ENCODE measurements around the gene CCT2. TPM values are rescaled to one million over a fixed set of nuclear protein-coding genes. Genes with fewer than 3 reads are reported as not detected.

The CCT2 gene
- total and polyA plus RNA-seq, 2 donors (not counting 1 experiment from before 2014, with no cell fraction given) = 58.2 to 125 TPM

DNA sequence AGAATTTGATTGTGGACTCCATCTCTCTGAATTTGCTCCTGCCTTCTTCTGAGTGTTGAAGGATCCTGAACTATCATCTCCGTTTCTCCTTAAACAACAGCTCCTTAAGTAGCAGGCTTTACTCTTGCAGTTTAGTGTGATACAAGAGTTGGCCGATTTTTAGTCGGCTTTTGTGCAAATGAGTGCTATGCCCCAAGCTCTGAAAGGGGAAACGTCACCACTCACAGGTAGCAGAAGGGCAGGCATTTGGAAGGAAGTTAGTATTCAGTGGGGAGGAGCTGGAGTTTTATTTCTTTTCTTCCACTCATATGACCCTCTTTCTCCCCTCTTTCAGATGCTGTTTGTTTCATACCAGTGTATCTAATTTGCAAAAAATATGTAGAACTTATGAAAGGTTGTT is 61.9 kb downstream of the CCT2 start:
- ChIA-PET CTCF (no interaction called here), POLR2A (no interaction called here)
- no peaks in the 10 kb centered on the region for H3K4me1 Mint-ChIP-seq
- no peaks in the 10 kb centered on the region for H3K27me3 ChIP-seq (replicated peaks in 1 of 4; ENCODE audit: control extremely low read depth in 1 of 4, control insufficient read depth in 3 of 4, insufficient read depth in 4 of 4, low read length in 3 of 4)
- H3K9me3 ChIP-seq (ENCODE audit: control extremely low read depth in 1 of 3, control insufficient read depth in 2 of 3, insufficient read depth in 1 of 3, low read length in 2 of 3) = no peaks in the 10 kb centered on the region
- no peak overlapping the region for H3K4me2 ChIP-seq (replicated peaks; ENCODE audit: low read depth, low read length, poor library complexity, severe bottlenecking)
- H3K4me1 ChIP-seq (ENCODE audit: control insufficient read depth in 2 of 2, insufficient read depth in 2 of 2, low read length in 2 of 2) = no peaks in the 10 kb centered on the region
- no peak overlapping the region for H2AFZ ChIP-seq (ENCODE audit: insufficient read depth, low read depth, low read length, poor library complexity, severe bottlenecking)
- intact Hi-C loops (cut with micrococcal nuclease) = no loop called here
- TF ChIP-seq, protein P1, sequence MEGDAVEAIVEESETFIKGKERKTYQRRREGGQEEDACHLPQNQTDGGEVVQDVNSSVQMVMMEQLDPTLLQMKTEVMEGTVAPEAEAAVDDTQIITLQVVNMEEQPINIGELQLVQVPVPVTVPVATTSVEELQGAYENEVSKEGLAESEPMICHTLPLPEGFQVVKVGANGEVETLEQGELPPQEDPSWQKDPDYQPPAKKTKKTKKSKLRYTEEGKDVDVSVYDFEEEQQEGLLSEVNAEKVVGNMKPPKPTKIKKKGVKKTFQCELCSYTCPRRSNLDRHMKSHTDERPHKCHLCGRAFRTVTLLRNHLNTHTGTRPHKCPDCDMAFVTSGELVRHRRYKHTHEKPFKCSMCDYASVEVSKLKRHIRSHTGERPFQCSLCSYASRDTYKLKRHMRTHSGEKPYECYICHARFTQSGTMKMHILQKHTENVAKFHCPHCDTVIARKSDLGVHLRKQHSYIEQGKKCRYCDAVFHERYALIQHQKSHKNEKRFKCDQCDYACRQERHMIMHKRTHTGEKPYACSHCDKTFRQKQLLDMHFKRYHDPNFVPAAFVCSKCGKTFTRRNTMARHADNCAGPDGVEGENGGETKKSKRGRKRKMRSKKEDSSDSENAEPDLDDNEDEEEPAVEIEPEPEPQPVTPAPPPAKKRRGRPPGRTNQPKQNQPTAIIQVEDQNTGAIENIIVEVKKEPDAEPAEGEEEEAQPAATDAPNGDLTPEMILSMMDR (IDR thresholded peaks at IDR 0.05) = no peak
- TF ChIP-seq EZH2 (IDR thresholded peaks at IDR 0.05; ENCODE audit: borderline replicate concordance, insufficient read depth, low read depth, low read length, poor library complexity, severe bottlenecking) = no peak
- no peak overlapping the region for H3K4me3 ChIP-seq (ENCODE audit: control extremely low read depth in 1 of 5, extremely low read depth in 1 of 5, insufficient read depth in 1 of 5, low read depth in 2 of 5, low read length in 4 of 5)
- H3K36me3 ChIP-seq (replicated peaks in 1 of 2; ENCODE audit: control extremely low read depth in 1 of 2, control insufficient read depth in 1 of 2, extremely low read depth in 1 of 2, insufficient read depth in 2 of 2, low read length in 1 of 2) = no peaks in the 10 kb centered on the region
- no peak for ATAC-seq (ENCODE audit: low read depth)
- H3K4me3 Mint-ChIP-seq = no peak overlapping the region
- peaks cover 27% of the 10 kb centered on the region for H3K27me3 Mint-ChIP-seq
- no peak overlapping the region for H3K9ac ChIP-seq (ENCODE audit: low read length)
- H3K9me3 Mint-ChIP-seq (ENCODE audit: insufficient read depth) = no peaks in the 10 kb centered on the region
- H3K27ac ChIP-seq (ENCODE audit: low read length in 2 of 2) = no peak overlapping the region
- no peaks in the 10 kb centered on the region for H4K20me1 ChIP-seq (ENCODE audit: control insufficient read depth, insufficient read depth, low read length, poor library complexity, severe bottlenecking)
- 66% methylated on average over 2 of the region's 4 CpGs for WGBS (ENCODE audit: insufficient coverage)
- no peak overlapping the region for H3K27ac Mint-ChIP-seq
- H3K79me2 ChIP-seq (ENCODE audit: control insufficient read depth, insufficient read depth, low read length) = no peaks in the 10 kb centered on the region
- DNase-seq = no peak

DNA sequence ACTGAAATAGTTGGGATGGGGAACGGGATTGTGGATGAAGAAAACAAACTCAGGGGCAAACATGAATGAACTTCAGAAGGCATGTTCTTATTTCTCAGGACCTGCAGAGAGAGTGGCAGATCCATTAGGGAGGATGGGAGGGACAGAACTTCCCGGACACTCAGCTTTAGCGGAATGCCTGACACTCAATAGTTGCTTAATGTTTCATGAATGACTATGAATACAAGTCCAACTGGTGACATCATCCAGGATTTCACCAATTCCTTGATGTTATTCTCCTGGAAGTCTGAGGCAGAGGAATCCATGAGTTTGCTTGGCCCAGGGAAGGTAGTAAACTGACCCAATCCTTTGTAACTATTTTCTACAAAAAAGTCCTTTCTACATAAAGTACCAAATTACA is 63.2 kb downstream of the CCT2 start:
- WGBS (ENCODE audit: insufficient coverage) = 100% methylated on average over 1 of the region's 3 CpGs
- no peak overlapping the region for H3K4me3 ChIP-seq (ENCODE audit: control extremely low read depth in 1 of 5, extremely low read depth in 1 of 5, insufficient read depth in 1 of 5, low read depth in 2 of 5, low read length in 4 of 5)
- Mint-ChIP-seq H3K27me3 (peaks cover 27% of the 10 kb centered on the region), H3K9me3 (ENCODE audit: insufficient read depth) (no peaks in the 10 kb centered on the region), H3K4me3 (no peak overlapping the region), H3K27ac (no peak overlapping the region), H3K4me1 (no peaks in the 10 kb centered on the region)
- no peak overlapping the region for H3K9ac ChIP-seq (ENCODE audit: low read length)
- no peak overlapping the region for H2AFZ ChIP-seq (ENCODE audit: insufficient read depth, low read depth, low read length, poor library complexity, severe bottlenecking)
- ATAC-seq (ENCODE audit: low read depth) (no peak), DNase-seq (no peak)
- ChIA-PET CTCF (no interaction called here), POLR2A (no interaction called here)
- no peaks in the 10 kb centered on the region for H3K79me2 ChIP-seq (ENCODE audit: control insufficient read depth, insufficient read depth, low read length)
- H3K27ac ChIP-seq (ENCODE audit: low read length in 2 of 2) = no peak overlapping the region
- no peaks in the 10 kb centered on the region for H3K9me3 ChIP-seq (ENCODE audit: control extremely low read depth in 1 of 3, control insufficient read depth in 2 of 3, insufficient read depth in 1 of 3, low read length in 2 of 3)
- intact Hi-C loops (cut with micrococcal nuclease) = no loop called here
- TF ChIP-seq, protein P1 (IDR thresholded peaks at IDR 0.05) = no peak
- no peak for TF ChIP-seq EZH2 (IDR thresholded peaks at IDR 0.05; ENCODE audit: borderline replicate concordance, insufficient read depth, low read depth, low read length, poor library complexity, severe bottlenecking)
- no peaks in the 10 kb centered on the region for H3K27me3 ChIP-seq (replicated peaks in 1 of 4; ENCODE audit: control extremely low read depth in 1 of 4, control insufficient read depth in 3 of 4, insufficient read depth in 4 of 4, low read length in 3 of 4)
- no peaks in the 10 kb centered on the region for H3K4me1 ChIP-seq (ENCODE audit: control insufficient read depth in 2 of 2, insufficient read depth in 2 of 2, low read length in 2 of 2)
- no peak overlapping the region for H3K4me2 ChIP-seq (replicated peaks; ENCODE audit: low read depth, low read length, poor library complexity, severe bottlenecking)
- H4K20me1 ChIP-seq (ENCODE audit: control insufficient read depth, insufficient read depth, low read length, poor library complexity, severe bottlenecking) = no peaks in the 10 kb centered on the region
- no peaks in the 10 kb centered on the region for H3K36me3 ChIP-seq (replicated peaks in 1 of 2; ENCODE audit: control extremely low read depth in 1 of 2, control insufficient read depth in 1 of 2, extremely low read depth in 1 of 2, insufficient read depth in 2 of 2, low read length in 1 of 2)

Data from B cell (primary cell).